WERI-Rb-1 (cell line): ENCODE measurements around the gene CCDC160.

ENCODE experiments used
- DNase-seq: peaks from one replicate; pipeline ENCODE4 v3.0.0-alpha.2; 2020
- H3K27ac ChIP-seq: fragments of 250-450 bp; sonication (Bioruptor Pico); 2 replicates; pipeline ENCODE4 v1.5.1; 2020; ENCODE audit warnings: mild to moderate bottlenecking, moderate library complexity
- H3K27me3 ChIP-seq: fragments of 250-450 bp; sonication (Bioruptor Pico); 2 replicates; pipeline ENCODE4 v1.5.1; 2021; ENCODE audit warnings: mild to moderate bottlenecking, low read depth, moderate library complexity; ENCODE audit not compliant: insufficient read depth, severe bottlenecking
- H3K36me3 ChIP-seq: fragments of 250-450 bp; sonication (Bioruptor Pico); 2 replicates; pipeline ENCODE4 v1.5.1; 2020; ENCODE audit warnings: mild to moderate bottlenecking, moderate library complexity
- H3K4me3 ChIP-seq: 2 replicates; pipeline ENCODE4 v1.5.1; 2011; ENCODE audit warnings: low read depth, mild to moderate bottlenecking, control low read depth, low read length
- H3K9me3 ChIP-seq: fragments of 250-450 bp; sonication (Bioruptor Pico); 2 replicates; pipeline ENCODE4 v1.5.1; 2021; ENCODE audit warnings: mild to moderate bottlenecking, moderate library complexity; ENCODE audit not compliant: severe bottlenecking
- TF ChIP-seq, protein P1 (sequence below): IDR thresholded peaks from 2 replicates; pipeline ENCODE4 v1.5.1; 2011; ENCODE audit warnings: low read depth, mild to moderate bottlenecking, control low read depth, inconsistent platforms, low read length

The CCDC160 gene

DNA sequence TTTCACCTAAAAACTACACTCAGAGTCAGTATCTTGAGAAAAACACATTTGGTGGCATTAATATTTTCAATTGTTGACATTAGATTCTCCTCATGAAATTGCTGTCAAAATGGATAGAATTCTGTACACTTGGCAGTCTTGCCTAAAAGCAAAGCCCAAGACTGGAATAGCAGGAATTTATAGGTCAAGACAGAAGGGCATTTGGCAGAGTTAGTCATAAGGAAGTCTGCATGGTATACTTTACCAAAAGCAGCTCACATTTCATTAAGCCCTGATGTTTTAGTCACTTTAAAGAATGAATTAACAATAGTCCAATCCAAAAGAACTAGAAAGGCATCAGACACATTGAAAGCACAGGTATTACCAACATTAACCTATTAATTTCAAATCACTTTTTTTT is 7.1 kb downstream of the CCDC160 start:
- H3K9me3 ChIP-seq = no peaks in the 10 kb centered on the region
- peaks cover 50% of the 10 kb centered on the region for H3K27me3 ChIP-seq
- DNase-seq = no peak
- no peak overlapping the region for H3K4me3 ChIP-seq
- no peaks in the 10 kb centered on the region for H3K36me3 ChIP-seq
- TF ChIP-seq, protein P1, sequence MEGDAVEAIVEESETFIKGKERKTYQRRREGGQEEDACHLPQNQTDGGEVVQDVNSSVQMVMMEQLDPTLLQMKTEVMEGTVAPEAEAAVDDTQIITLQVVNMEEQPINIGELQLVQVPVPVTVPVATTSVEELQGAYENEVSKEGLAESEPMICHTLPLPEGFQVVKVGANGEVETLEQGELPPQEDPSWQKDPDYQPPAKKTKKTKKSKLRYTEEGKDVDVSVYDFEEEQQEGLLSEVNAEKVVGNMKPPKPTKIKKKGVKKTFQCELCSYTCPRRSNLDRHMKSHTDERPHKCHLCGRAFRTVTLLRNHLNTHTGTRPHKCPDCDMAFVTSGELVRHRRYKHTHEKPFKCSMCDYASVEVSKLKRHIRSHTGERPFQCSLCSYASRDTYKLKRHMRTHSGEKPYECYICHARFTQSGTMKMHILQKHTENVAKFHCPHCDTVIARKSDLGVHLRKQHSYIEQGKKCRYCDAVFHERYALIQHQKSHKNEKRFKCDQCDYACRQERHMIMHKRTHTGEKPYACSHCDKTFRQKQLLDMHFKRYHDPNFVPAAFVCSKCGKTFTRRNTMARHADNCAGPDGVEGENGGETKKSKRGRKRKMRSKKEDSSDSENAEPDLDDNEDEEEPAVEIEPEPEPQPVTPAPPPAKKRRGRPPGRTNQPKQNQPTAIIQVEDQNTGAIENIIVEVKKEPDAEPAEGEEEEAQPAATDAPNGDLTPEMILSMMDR = no peak
- H3K27ac ChIP-seq = no peak overlapping the region

DNA sequence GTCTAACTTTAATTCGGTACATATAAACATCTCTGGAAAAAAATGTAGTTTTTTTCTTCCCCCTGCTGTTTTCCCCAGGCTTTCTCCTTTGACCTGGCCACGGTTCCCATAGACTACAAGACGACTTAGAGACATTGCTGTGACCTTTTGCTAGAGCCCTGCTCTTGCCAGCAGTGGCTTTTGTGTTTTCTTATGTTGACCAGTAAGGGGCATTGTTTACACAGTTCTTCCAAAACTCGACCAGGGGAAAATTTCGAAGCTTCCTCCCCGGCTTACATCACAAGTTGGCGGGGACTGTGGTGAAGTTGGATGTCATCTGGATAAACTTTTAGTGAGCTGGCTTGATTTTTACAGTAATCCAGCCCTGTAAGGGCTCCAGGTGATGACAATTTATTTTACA is 9.3 kb downstream of the CCDC160 start:
- DNase-seq = no peak
- H3K27ac ChIP-seq = no peak overlapping the region
- no peaks in the 10 kb centered on the region for H3K9me3 ChIP-seq
- H3K27me3 ChIP-seq = peaks cover 54% of the 10 kb centered on the region
- H3K4me3 ChIP-seq = no peak overlapping the region
- TF ChIP-seq, protein P1 = no peak
- no peaks in the 10 kb centered on the region for H3K36me3 ChIP-seq

DNA sequence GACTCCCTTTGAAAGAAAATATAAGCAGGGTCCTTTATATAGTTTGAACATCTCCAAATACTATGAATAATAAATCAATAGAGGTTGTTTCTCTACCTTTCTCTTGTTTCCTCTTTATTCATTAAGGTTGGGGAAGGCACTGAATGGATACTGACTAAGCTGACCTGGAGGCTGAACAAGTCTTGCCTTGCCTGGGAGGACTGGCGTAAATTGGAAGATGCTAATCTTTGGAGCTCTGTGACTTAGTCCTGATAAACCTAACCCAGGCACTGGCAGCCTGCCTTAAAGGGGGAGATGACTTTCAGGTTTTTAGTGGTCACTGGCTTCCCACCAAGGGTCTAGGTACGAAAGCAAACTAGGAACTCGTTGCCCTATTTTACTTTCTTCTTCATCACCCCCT is 10.5 kb downstream of the CCDC160 start:
- DNase-seq = no peak
- TF ChIP-seq, protein P1 = no peak

DNA sequence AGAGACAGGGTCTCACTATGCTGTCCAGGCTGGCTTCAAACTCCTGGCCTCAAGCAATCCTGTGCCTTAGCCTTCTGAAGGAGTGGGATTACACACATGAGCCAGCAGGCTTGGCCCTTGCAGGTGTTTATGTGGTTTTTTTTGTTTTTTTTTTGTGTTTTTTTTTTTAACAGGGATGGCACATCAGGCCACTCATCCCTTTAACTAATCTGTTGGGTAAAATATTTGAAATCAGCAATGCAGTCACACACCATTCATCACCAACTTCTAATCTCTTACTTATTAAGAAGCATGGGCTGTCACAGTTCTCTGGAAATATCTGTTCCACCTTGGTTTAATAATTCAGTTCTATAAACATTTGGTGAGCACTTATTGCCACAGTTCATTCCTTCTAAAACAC is 12.3 kb downstream of the CCDC160 start:
- Histone ChIP-seq H3K36me3 (no peaks in the 10 kb centered on the region), H3K27ac (no peak overlapping the region), H3K9me3 (no peaks in the 10 kb centered on the region), H3K27me3 (peaks cover 61% of the 10 kb centered on the region), H3K4me3 (no peak overlapping the region)
- DNase-seq = no peak
- TF ChIP-seq, protein P1 = no peak

More for the DNA sequence above, 10.5 kb downstream of the CCDC160 start:
- Histone ChIP-seq H3K27me3 (peaks cover 54% of the 10 kb centered on the region), H3K27ac (no peak overlapping the region), H3K9me3 (no peaks in the 10 kb centered on the region), H3K4me3 (no peak overlapping the region), H3K36me3 (no peaks in the 10 kb centered on the region)

DNA sequence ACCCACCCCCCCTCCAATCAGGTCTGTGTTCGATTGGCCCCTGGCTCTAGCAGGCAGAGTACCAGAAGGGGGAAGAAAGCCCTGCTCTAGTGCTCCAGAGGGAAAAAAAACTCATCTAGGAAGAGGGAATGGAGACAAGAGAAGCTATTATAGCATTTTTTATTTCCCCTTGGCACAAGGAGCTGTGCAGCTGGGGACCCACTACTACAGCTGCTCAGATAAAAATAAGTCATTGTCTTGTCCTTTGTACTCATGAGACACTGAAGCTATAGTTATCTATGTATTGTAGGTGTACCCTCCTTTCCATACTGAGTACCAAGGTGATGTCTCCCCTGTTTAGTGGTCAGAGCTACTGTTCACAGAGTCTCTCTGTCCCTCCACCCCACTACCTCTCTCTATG is 14.3 kb downstream of the CCDC160 start:
- no peaks in the 10 kb centered on the region for H3K9me3 ChIP-seq
- DNase-seq = no peak
- no peak overlapping the region for H3K27ac ChIP-seq
- no peak overlapping the region for H3K4me3 ChIP-seq
- H3K36me3 ChIP-seq = no peaks in the 10 kb centered on the region
- TF ChIP-seq, protein P1 = no peak
- H3K27me3 ChIP-seq = peaks cover 52% of the 10 kb centered on the region

DNA sequence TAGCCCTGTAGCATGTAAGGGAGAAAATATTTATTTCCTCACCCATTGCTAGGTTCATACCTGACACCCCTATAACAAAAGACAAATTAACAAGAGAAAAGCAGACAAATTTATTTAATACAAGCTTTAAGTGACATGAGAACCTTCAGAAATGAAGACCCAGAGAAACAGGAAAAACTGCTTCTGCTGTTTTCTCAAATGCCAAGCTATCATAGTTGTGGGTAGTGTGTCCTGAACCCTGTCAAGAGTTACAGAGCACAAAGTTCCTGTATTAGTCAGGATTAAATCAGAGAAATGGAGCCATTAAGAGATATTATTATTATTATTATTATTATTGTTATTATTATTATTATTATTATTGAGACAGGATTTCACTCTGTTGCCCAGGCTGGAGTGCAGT is 17.5 kb downstream of the CCDC160 start:
- TF ChIP-seq, protein P1 = no peak
- no peak for DNase-seq
- H3K9me3 ChIP-seq = no peaks in the 10 kb centered on the region
- H3K4me3 ChIP-seq = no peak overlapping the region
- no peaks in the 10 kb centered on the region for H3K36me3 ChIP-seq
- H3K27ac ChIP-seq = no peak overlapping the region
- peaks cover 56% of the 10 kb centered on the region for H3K27me3 ChIP-seq
